ENCODE data around the gene TNFAIP8L1. TPM values are rescaled to one million over a fixed set of nuclear protein-coding genes. Genes with fewer than 3 reads are reported as not detected.

TNFAIP8L1 gene
- total RNA-seq, 1 experiment from 2014 or later = 22.2 TPM

GRCh38 chr19:4682417-4683200 is 43.3 kb downstream of the TNFAIP8L1 start:
- H3K27ac ChIP-seq (ENCODE audit: low read depth, low read length) = no peak overlapping the region
- H3K9me3 ChIP-seq (ENCODE audit: control insufficient read depth in 1 of 2, insufficient read depth in 1 of 2, low read depth in 1 of 2, low read length in 2 of 2) = no peaks in the 10 kb centered on the region
- intact Hi-C loops (cut with micrococcal nuclease) = no loop called here
- peaks cover 0 to 14% of the 10 kb centered on the region in 2 experiments; a peak in 2 of 4 replicates for H3K4me1 ChIP-seq (ENCODE audit: control insufficient read depth in 1 of 2, insufficient read depth in 2 of 2, low read length in 2 of 2)
- H3K9ac ChIP-seq (ENCODE audit: low read length) = no peak overlapping the region
- H4K20me1 ChIP-seq (ENCODE audit: insufficient read depth) = no peaks in the 10 kb centered on the region
- H3K9me2 ChIP-seq (ENCODE audit: insufficient read depth) = no peaks in the 10 kb centered on the region
- no peaks in the 10 kb centered on the region for H3K27me3 ChIP-seq (ENCODE audit: insufficient read depth, low read length)
- no peak overlapping the region for H2AFZ ChIP-seq (ENCODE audit: low read depth, low read length, poor library complexity, severe bottlenecking)
- peaks cover 0 to 19% of the 10 kb centered on the region in 2 experiments; a peak in 2 of 4 replicates for H3K36me3 ChIP-seq (ENCODE audit: control insufficient read depth in 1 of 2, insufficient read depth in 2 of 2, low read length in 2 of 2)
- DNase-seq (ENCODE audit: low read depth, low spot score) (no peak), ATAC-seq (no peak)
- no peak overlapping the region for H3K4me3 ChIP-seq (replicated peaks in 1 of 2; ENCODE audit: low read depth in 1 of 2, low read length in 2 of 2)
- TF ChIP-seq EZH2 (IDR thresholded peaks at IDR 0.05) (no peak), EZH2phosphoT487 (IDR thresholded peaks at IDR 0.05; ENCODE audit: borderline replicate concordance) (no peak), TCF7L2 (IDR thresholded peaks at IDR 0.05; ENCODE audit: borderline replicate concordance, extremely low read depth, insufficient read depth, insufficient read length) (no peak), SP1 (IDR thresholded peaks at IDR 0.05; ENCODE audit: low read depth) (no peak), FOSL1 (IDR thresholded peaks at IDR 0.05; ENCODE audit: low read depth) (no peak), MAX (IDR thresholded peaks at IDR 0.05) (no peak)
- ChIA-PET POLR2A (no interaction called here), RAD21 (ENCODE audit: low non-redundant PET in 1 of 2, low total read pairs in 2 of 2, uncharacterized antibody in 2 of 2, unreplicated experiment in 2 of 2) (no interaction called here), CTCF (no interaction called here)
- H3K79me2 ChIP-seq (ENCODE audit: insufficient read depth, low read length) = no peaks in the 10 kb centered on the region
- H3K4me2 ChIP-seq (ENCODE audit: low read length) = no peak overlapping the region
- no TSS peak for BruUV-seq (replicated peaks)

GRCh38 chr19:4684312-4685095 is 45.2 kb downstream of the TNFAIP8L1 start:
- RAD21 ChIA-PET (ENCODE audit: low non-redundant PET in 1 of 2, low total read pairs in 2 of 2, uncharacterized antibody in 2 of 2, unreplicated experiment in 2 of 2) = no interaction called here
- Histone ChIP-seq H3K4me3 (replicated peaks in 1 of 2; ENCODE audit: low read depth in 1 of 2, low read length in 2 of 2) (no peak overlapping the region), H3K4me1 (ENCODE audit: control insufficient read depth in 1 of 2, insufficient read depth in 2 of 2, low read length in 2 of 2) (0 out of 4 replicates have a peak, but pooled peaks cover 0 to under 1% of the 10 kb centered on the region in 2 experiments), H2AFZ (ENCODE audit: low read depth, low read length, poor library complexity, severe bottlenecking) (no peak overlapping the region), H3K79me2 (ENCODE audit: insufficient read depth, low read length) (no peaks in the 10 kb centered on the region), H4K20me1 (ENCODE audit: insufficient read depth) (no peaks in the 10 kb centered on the region), H3K9me2 (ENCODE audit: insufficient read depth) (no peaks in the 10 kb centered on the region), H3K27ac (ENCODE audit: low read depth, low read length) (no peak overlapping the region), H3K9ac (ENCODE audit: low read length) (no peak overlapping the region), H3K27me3 (ENCODE audit: insufficient read depth, low read length) (no peaks in the 10 kb centered on the region), H3K4me2 (ENCODE audit: low read length) (no peak overlapping the region), H3K36me3 (ENCODE audit: control insufficient read depth in 1 of 2, insufficient read depth in 2 of 2, low read length in 2 of 2) (peaks cover 0 to 19% of the 10 kb centered on the region in 2 experiments; a peak in 3 of 4 replicates), H3K9me3 (ENCODE audit: control insufficient read depth in 1 of 2, insufficient read depth in 1 of 2, low read depth in 1 of 2, low read length in 2 of 2) (no peaks in the 10 kb centered on the region)
- POLR2A ChIA-PET = no interaction called here
- DNase-seq (ENCODE audit: low read depth, low spot score) (no peak), ATAC-seq (no peak)
- BruUV-seq (replicated peaks) = no TSS peak
- CTCF ChIA-PET = no interaction called here
- TF ChIP-seq RAD21 (IDR thresholded peaks at IDR 0.05; ENCODE audit: low read depth) = no peak
- no peak for TF ChIP-seq SRF (IDR thresholded peaks at IDR 0.05; ENCODE audit: low read depth)
- TF ChIP-seq SP1 (IDR thresholded peaks at IDR 0.05; ENCODE audit: low read depth) = no peak
- intact Hi-C loops (cut with micrococcal nuclease) = no loop called here

Measured in HCT116 (cell line).